GM19468 (cell line): ENCODE data around the gene TMEM163.
"Not testable (repeated sequence)": the region's sequence is repeated elsewhere in the genome, so short reads cannot be mapped to it uniquely, and the experiment has no call there.

Source experiments
- ATAC-seq: cut with Tn5 transposase; IDR thresholded peaks from one replicate; pipeline ENCODE4 v1.9.1; 2021; ENCODE audit warnings: mild to moderate bottlenecking, moderate library complexity, moderate number of reproducible peaks; ENCODE audit not compliant: unreplicated experiment; ENCODE audit errors: extremely low read depth

TMEM163 gene

DNA sequence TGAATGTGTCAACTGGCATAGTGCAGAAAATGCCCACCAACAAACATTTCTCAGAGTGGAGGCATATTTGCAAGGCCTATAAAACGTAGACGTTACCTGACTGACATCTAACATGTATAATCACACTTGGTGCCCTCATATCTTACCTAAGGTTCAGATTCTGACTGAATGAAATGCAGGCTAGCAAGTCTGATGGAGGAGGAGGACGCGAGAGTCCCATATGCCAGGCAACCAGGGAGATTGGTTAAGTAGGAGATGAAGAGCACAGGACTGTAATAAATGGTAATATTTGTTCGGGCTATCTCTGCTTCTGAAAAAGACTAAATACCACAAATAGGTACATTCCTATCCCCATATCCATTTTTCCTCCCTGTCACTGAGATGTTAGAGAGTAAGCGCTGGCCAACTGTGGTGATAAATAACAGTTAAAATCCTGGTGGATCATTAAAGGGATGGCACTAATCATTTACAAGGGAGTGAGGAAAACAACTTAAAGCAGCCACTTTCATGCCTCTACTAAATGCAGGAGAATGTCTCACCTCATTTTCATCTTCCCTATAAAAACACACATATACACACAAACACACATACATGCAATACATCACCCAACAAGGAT is 217.2 kb downstream of the TMEM163 start:
- no peak for ATAC-seq

DNA sequence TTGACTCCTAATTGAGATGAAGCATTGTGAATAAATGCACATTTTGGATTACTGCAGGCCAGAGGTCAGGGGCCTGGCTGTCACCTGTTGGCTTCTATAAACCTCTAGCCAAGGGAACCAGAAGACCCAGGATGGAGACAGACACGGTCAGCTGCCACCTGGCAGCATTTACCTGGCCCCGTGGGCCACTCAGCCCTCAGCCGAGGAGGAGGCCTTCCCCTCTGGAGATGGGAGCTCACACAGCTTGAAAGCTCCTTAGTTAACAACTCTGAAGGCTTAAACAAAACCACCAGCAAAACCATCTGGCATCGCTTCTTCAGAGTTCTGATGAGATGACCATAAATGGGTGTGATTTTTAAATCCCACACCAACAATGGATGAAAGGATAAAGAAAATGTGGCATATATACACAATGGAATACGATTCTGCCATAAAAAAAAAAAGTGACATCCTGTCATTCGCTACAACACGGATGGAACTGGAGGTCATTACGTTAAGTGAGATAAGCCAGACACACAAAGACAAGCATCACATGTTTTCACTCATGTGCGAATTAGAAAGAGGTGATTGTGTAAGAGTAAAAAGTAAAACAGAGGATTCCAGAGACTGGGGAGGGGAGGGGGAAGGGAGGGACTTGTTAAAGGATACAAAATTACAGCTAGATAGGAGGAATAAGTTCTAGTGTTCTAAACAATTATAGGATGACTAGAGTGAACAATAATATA is 218.4 kb downstream of the TMEM163 start:
- no peak for ATAC-seq

DNA sequence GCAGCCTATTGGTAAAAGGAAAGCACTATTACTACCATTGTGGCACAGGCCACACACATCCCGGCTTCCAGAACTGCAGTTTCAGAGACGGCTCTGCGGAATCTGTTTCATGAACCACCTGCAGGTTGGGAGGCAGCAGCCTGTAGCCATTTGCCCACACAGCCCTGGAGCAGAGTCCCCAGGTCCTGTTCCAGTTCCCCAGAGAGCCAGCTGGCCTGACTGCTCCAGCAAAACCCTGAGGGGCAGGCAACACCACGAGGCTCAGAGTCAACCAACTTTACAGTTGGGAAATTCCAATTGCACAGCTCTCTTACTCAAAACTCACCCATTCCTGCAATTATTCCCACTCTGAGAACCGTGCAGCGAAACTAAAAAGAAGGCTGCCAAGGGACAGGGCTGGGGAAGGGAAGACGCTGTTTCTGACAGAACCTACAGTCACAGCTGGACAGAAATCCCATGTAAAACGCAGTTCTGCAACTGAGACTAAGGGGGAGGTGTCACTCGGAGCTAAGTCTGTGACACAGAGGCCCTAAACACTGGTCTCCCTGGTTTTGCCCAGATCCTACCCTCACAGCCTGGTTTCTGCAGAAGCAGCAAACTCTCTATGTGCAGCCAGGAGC is 219.4 kb downstream of the TMEM163 start:
- no peak for ATAC-seq

DNA sequence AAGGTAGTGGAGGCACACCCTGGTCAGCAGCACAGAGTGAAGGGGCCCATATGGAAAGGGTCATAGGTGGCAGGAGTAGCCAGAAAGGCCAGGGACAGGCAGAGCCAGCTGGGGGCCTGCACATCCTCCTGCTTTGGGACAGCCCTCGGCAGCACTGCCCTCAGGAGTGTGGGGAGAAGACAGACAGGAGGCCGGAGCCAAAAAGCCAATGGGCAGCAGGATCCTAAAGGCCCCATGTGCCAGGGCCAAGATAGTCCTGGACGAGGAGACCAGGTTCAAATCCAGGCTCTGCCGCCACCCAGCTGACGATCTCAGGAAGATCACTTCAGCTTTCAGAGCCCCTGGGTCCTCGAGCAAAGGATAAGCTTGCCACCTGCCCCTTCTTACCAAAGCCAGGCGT is 220.1 kb downstream of the TMEM163 start:
- no peak for ATAC-seq

DNA sequence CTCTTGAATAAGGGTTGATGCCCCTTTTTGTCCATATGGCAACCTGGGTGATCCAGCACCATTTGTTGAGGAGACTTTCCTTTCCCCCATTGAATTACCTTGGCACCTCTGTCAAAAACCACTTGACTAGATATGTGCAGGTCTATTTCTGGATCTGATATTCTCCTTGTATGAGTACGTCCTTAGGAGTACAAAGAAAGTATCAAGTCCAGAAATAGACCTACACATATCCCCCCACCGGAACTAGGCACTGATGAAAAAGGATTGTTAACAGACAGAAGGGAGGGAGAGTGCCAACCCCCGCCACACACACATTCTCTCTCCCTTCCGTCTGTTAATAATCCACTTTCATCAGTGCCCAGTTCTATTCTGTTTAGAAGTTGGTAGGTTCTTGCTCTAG is 225.0 kb downstream of the TMEM163 start:
- ATAC-seq: no peak

DNA sequence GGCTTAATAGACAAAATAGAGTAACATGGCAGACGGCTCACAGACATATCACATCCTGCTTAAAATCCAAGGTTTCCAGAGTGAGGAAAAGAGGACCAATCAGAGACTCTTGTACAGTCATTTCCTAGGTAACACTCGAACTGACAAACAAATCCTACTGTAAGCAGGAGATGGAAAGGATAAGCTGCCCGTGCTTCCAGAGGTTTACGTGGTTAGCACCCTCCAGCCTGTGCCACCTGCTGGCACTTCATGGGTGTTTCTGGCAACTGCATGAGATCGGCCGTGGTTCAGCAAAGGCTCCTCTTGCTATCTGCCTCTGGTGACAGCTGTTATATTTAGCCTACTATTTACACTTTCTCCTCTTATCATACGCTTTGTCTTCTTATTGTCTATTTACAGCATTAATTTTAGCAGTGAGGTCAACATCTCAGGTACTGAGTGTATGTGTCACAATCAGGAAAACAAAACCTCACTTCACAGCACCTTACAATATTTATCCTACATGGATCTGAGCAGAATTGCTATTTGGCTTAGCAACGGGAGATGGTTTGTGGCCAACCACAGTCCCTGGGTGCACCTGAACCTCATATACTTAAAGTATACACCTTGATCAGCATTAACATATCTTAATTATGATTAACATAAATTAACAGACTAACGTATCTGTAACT is 226.9 kb downstream of the TMEM163 start:
- no peak for ATAC-seq

DNA sequence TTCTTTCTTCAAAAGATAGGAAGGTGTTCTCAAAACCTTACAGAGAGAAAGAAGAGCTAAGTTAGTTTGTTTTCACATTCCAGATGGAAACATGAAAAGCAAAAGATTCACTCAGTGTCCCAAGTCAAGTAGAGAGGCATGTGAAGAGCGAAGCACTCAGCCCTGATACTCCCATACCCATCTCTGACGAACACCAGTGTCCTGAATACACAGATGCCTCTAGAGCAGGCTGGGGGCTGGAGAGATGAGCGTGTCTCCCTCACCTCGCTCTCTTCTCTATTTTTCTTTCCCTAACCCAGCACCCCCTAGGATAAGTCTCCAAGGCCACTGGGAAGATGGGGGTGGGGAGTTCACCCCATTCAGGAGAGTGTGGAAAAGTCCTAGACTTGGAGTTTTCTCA is 227.8 kb downstream of the TMEM163 start:
- ATAC-seq: no peak

DNA sequence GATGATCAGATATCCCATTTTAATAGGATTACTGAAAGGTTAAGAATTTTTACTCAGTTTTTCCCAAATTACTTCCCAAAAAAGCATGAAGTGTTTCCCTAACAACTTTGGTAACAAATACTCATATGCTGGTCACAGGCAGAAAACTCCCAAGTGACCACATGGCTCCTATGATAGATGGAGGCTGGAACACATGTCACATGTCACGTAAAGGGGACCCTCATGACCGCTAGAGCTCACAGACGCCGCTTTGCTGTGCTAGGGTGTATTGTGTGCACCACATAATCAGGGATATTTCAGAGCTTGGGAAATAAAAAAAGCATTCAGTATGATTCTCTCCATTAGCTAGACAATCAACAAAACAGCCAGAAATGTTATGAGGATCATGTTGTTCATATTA is 228.2 kb downstream of the TMEM163 start:
- no peak for ATAC-seq

DNA sequence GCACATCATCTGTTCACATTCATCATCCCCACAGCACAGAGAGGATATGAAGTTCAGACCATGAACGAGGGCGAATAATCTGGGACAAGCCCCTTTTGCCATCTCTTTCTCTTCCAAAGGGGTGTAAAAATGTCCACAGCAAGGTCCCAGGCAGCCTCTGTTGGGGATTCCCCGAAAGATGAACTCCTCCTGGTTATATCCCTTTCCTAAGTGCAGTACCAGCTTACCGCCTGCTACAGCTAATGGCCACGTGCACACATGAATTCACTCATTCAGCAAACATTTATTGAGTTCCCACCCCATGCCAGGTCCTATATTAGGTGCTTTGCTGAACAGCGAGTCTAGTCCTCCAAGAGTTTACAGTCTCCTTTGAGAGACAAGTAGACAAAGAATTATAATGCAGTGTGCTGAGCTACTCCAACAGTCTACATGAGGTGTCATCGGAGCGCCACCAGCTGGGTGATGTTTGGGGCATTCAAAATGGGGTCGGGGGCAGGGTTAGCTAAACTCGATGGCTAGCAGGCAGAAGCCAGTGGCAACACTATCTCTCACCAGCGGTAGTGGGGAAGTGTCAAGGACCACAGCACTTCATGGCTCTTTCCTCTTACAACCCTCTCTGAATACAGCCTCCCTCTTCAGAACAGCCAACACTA is 228.9 kb downstream of the TMEM163 start:
- ATAC-seq: no peak

DNA sequence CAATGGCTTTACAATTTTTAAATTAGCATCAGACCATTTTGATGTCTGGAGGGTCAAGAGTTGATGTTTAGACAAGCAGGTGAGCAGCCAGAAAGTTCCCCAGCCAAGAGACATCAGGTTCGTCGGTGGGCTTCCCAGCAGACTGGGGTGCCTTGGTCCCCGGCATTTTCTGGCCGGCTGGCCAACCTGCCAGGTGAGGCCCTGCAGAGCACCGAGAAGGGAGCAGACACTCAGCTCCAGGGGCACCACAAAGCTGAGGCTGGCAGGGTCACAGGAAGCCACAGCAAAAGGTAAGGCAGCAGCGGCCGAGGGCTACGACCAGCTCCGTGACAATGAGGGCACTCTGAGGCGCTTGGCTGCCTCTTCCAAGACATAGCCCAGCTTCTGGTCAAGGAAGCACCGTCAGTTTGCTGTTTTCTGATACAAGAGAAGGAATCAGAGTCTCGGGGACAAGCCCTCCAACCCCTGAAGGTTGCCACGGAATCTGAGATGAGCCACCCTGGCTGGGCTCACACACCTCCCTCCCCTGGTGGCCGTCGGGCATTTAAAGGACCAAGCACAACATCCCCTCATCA is 235.9 kb downstream of the TMEM163 start:
- ATAC-seq: no peak

DNA sequence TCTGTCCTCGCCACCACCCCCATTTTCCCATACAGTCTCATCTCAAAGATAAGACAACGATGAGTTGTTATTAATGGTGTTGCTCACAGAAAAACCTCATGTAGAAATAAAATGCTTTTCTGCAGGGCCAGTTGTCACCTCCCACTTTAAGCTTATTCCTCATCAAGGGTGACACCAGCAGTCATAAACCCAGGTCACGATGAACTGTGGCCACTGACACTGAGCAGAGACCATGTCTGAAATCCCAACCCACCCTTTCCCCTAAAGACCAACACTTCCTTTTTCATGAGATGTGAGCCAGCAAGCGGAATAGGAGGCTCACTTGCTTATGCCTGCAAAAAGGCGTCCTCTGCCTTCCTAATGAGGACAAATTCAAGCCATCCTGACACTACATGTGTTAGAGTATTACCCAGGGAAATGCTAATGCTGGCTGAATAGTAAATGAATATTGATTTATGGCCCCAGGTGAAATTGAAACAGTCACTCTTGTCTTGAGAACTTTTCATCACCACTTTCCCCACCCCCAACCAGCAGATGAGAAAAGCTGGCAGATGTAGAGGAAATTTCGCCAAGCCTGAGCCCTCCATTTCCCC is 236.6 kb downstream of the TMEM163 start:
- no peak for ATAC-seq

DNA sequence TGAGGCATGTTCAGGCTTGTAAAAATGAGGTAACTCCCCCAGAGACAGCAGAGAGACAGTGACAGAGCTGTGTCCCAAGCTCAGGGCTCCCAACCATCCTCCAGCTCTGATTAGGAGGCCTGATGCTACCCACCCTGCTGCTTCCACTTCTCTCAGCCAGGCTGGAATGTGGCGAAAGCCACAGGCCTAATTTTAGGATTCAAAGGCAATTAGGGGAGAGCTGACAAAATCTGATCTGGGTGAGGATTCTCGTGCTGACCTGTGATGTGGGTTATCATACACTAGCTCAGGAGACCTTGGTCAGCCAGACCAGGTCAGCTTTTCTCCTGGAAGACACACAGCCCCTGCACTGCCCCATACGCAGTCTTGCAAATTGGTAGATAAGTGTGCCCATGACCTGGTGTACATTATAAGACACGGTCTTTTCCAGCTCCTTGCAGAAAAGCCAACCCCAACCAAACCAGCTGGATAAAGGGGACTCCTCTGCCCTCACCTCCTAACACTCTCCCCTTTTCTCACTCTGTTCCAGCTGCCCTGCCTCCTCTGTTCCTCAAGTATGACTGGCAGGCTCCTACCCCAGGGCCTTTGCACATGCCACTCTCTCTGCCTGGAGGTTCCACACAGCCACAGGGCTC is 239.0 kb downstream of the TMEM163 start:
- no peak for ATAC-seq

DNA sequence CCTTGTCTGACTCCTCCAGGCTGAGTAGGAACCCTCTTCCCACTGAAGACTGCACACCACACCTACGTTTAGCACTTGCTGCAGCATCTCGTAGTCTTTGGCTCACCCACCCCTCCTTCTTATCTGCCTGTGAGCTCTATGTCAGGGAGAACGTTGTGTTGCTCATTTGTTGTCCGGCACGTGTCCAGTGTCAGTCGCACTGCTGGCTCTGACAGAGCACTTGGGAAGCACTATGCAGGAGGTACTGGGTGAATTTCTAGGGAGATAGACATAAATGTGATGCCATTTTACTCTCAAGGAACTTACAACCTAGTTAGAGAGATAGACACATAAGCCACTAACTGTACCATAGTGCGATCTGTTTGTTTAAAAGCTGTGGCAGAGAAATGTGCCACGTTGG is 241.8 kb downstream of the TMEM163 start:
- not testable (repeated sequence) for ATAC-seq

DNA sequence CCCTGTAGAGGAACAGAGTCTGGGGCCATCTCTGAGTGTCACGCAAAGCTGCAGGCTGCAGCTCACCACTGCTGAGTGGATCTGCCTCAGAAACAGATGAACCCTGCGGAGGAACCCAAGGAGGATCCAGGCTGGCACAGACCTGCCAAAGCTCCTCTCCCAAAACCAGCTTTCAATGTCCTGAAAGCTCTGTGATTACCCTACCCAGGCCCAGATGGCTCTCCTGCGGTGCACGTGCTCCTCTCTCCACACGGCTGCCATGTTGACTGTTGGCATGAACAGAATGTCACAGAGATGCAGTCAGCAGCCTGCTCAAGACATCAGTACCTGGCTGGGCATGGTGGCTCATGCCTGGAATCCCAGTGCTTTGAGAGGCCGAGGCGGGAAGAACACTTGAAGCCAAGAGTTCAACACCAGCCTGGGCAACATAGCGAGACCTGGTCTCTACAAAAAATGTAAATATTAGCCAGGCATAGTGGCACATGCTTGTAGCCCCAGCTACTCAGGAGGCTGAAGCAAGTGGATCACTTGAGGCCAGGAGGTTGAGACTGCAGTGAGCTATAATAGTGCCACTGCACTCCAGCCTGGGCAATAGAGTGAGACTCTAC is 248.1 kb downstream of the TMEM163 start:
- no peak for ATAC-seq

DNA sequence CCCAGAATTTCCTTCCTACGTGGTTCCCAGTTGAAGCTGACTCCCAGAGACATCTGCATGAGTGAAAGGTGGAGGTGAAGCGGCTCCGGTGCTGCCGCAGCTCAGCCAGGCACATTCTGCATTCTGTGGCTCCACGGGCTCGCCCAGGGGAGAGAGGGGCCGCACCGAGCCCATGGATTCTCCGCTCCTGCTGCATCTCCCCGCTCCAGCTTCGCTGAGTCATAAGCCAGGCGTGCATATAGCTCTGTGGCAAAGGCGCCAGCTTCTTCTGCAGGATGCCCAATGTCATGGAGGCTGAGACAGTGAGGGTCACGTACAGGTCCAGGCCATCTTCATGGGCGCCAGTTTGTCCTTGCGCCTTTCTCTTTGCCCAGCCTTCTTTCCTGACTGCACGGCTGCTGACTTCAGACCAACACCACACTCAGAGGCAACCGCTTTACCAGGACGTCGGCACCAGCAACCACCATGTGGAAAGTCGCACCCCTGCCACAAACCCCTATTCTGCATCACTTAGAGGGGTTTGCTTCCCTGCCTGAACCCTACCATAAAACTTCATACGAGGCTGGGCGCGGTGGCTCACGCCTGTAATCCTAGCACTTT is 249.2 kb downstream of the TMEM163 start:
- no peak for ATAC-seq

DNA sequence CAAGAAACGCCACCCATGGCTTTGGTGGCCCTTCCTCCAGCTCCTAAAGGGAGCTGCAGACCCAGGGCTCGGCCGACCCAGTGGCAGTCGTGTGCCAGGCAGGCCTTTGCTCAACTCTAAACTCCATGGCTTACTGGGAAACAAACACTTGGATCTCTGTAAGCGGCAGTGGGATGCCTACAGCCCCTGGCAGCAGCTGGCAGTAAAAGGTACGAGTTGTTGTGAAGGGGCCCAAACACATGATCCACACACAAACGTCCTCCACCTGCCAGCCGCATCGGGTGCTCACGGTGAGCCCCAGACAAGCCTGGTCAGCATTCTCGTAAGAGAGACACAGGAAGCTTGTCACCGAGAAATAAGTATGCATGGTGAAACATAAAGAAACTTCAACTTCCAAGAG is 250.0 kb downstream of the TMEM163 start:
- no peak for ATAC-seq

DNA sequence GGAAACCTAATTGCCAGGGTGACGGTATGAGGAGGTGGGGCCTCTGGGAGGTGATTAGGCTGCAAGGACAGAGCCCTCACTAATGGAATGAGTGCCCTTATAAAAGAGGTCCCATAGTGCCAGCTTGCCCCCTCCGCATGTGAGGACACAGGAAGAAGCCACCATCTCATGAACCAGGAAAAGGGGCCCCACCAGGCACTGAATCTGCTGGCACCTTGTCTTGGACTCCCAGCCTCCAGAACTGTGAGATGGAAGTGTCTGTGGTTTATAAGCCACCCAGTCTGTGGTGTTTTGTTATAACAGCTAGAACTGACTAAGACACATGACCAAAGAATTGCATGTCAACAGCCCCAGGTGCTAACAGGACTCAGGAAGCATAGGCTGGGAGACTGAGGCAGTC is 250.6 kb downstream of the TMEM163 start:
- no peak for ATAC-seq

DNA sequence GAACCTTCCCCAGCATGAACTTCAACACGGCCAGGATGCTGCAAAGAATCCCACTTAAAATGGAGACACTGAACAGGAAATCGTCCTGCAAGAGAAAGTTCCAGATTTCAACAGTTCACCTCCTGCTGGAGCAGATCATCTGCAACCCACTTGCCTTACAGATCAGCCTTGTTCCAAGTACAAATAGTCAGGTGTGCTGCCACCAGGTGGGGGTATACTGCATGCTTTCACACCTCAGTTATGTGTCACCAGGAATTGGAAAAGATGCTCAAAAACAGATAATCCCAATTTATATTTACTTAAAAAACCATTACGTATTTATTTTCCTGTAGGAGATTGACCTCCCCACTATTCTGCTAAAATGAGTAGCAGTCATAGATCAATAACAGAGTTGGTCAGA is 252.7 kb downstream of the TMEM163 start:
- no peak for ATAC-seq
